GM19025 (cell line): ENCODE measurements around the gene SLC4A1.
A peak's percentile ranks its signal among the peaks of the same experiment; 100 is the strongest.

ENCODE experiments used
- ATAC-seq: cut with Tn5 transposase; IDR thresholded peaks from one replicate; pipeline ENCODE4 v1.9.1; 2021; ENCODE audit warnings: mild to moderate bottlenecking, low read depth, moderate library complexity; ENCODE audit not compliant: unreplicated experiment

Gene SLC4A1

GRCh38 chr17:44287651-44288050, 19.7 kb upstream of the SLC4A1 start:
- no peak for ATAC-seq

- ATAC-seq, result no peak
Measured at GRCh38 chr17:44284024-44284400, 16.1 kb upstream of the SLC4A1 start.

- no peak for ATAC-seq
Measured at GRCh38 chr17:44283344-44284023, 15.5 kb upstream of the SLC4A1 start.

GRCh38 chr17:44282264-44282663, 14.3 kb upstream of the SLC4A1 start:
- no peak for ATAC-seq

- ATAC-seq, result no peak
Measured at GRCh38 chr17:44281570-44281969, 13.6 kb upstream of the SLC4A1 start.

- ATAC-seq, result no peak
Measured at GRCh38 chr17:44280392-44280937, 12.5 kb upstream of the SLC4A1 start.

GRCh38 chr17:44279666-44280391, 11.9 kb upstream of the SLC4A1 start:
- ATAC-seq, result peak; percentile 92

GRCh38 chr17:44279346-44279665, 11.4 kb upstream of the SLC4A1 start:
- ATAC-seq, result peak; percentile 24

- ATAC-seq, result no peak
Measured at GRCh38 chr17:44277976-44278375, 10.0 kb upstream of the SLC4A1 start.

- ATAC-seq, result no peak
Measured at GRCh38 chr17:44273607-44274006, 5.7 kb upstream of the SLC4A1 start.

GRCh38 chr17:44272954-44273353, 5.0 kb upstream of the SLC4A1 start:
- no peak for ATAC-seq

- ATAC-seq, result no peak
Measured at GRCh38 chr17:44272321-44272951, 4.5 kb upstream of the SLC4A1 start.

GRCh38 chr17:44269535-44270240, 1.8 kb upstream of the SLC4A1 start:
- no peak for ATAC-seq

- no peak for ATAC-seq
Measured at GRCh38 chr17:44268709-44269534, 987 bp upstream of the SLC4A1 start.

GRCh38 chr17:44267165-44267455, 825 bp downstream of the SLC4A1 start:
- no peak for ATAC-seq

GRCh38 chr17:44266402-44267164, 1.4 kb downstream of the SLC4A1 start:
- no peak for ATAC-seq

GRCh38 chr17:44263345-44263902, 4.5 kb downstream of the SLC4A1 start:
- ATAC-seq, result no peak

- no peak for ATAC-seq
Measured at GRCh38 chr17:44262654-44263225, 5.2 kb downstream of the SLC4A1 start.

- no peak for ATAC-seq
Measured at GRCh38 chr17:44260296-44260695, 7.6 kb downstream of the SLC4A1 start.
